Neuronal stem cell (in vitro differentiated cells): Measurements from ENCODE around the gene ENOPH1.

ENCODE experiments used
- DNase-seq: peaks from one replicate; pipeline ENCODE4 v3.0.0-alpha.2; 2013; ENCODE audit warnings: low spot score
- H2AFZ ChIP-seq: one replicate; pipeline ENCODE4 v1.6.1; 2013; ENCODE audit warnings: mild to moderate bottlenecking, low read length, inconsistent platforms
- H2AK5ac ChIP-seq: 2 replicates; pipeline ENCODE4 v1.6.1; 2013; ENCODE audit warnings: low read depth, mild to moderate bottlenecking, inconsistent platforms, low read length, moderate library complexity, mixed read lengths
- H2BK120ac ChIP-seq: 2 replicates; pipeline ENCODE4 v1.6.1; 2013; ENCODE audit warnings: low read depth, mild to moderate bottlenecking, inconsistent platforms, low read length, moderate library complexity, mixed read lengths
- H2BK12ac ChIP-seq: one replicate; pipeline ENCODE4 v1.6.1; 2013; ENCODE audit warnings: low read length, inconsistent platforms
- H2BK15ac ChIP-seq: 2 replicates; pipeline ENCODE4 v1.6.1; 2013; ENCODE audit warnings: mild to moderate bottlenecking, low read length, inconsistent platforms, mixed read lengths
- H2BK5ac ChIP-seq: one replicate; pipeline ENCODE4 v1.6.1; 2013; ENCODE audit warnings: inconsistent platforms, mild to moderate bottlenecking, low read length, moderate library complexity
- H3K14ac ChIP-seq: one replicate; pipeline ENCODE4 v1.6.1; 2013; ENCODE audit warnings: low read length, inconsistent platforms
- H3K18ac ChIP-seq: 2 replicates; pipeline ENCODE4 v1.6.1; 2013; ENCODE audit warnings: low read length, inconsistent platforms
- H3K23ac ChIP-seq: 2 replicates; pipeline ENCODE4 v1.6.1; 2013; ENCODE audit warnings: low read depth, mild to moderate bottlenecking, mixed read lengths, low read length, inconsistent platforms; ENCODE audit not compliant: poor library complexity
- H3K27ac ChIP-seq: replicated peaks from 3 replicates; pipeline ENCODE4 v1.5.1; 2013; ENCODE audit warnings: low read length, inconsistent platforms
- H3K27me3 ChIP-seq, 3 experiments: 2 replicates each; pipeline ENCODE4 v1.6.1; 2013; ENCODE audit warnings: low read length in 3 of 3, mild to moderate bottlenecking in 2 of 3, inconsistent platforms in 1 of 3, low read depth in 1 of 3, mixed read lengths in 1 of 3, moderate library complexity in 1 of 3; ENCODE audit not compliant: control insufficient read depth in 3 of 3, insufficient read depth in 3 of 3
- H3K36me3 ChIP-seq, 2 donors: replicated peaks in 1 of 2; 2 replicates each; pipeline ENCODE4 v1.6.1; 2013; ENCODE audit warnings: low read length in 2 of 2; ENCODE audit not compliant: control insufficient read depth in 2 of 2, insufficient read depth in 2 of 2
- H3K4ac ChIP-seq: 2 replicates; pipeline ENCODE4 v1.6.1; 2013; ENCODE audit warnings: inconsistent platforms, mild to moderate bottlenecking, low read length, moderate library complexity
- H3K4me1 ChIP-seq, 2 donors: 1 replicate in 1 of 2; 2 replicates in 1 of 2; pipeline ENCODE4 v1.6.1; 2013; ENCODE audit warnings: low read length in 2 of 2, low read depth in 1 of 2; ENCODE audit not compliant: control insufficient read depth in 2 of 2, insufficient read depth in 1 of 2
- H3K4me2 ChIP-seq: one replicate; pipeline ENCODE4 v1.6.1; 2013; ENCODE audit warnings: mild to moderate bottlenecking, low read length, inconsistent platforms; ENCODE audit not compliant: insufficient read depth, poor library complexity, severe bottlenecking
- H3K4me3 ChIP-seq, 2 donors: 2 replicates each; pipeline ENCODE4 v1.5.1; 2013; ENCODE audit warnings: low read length in 2 of 2, mild to moderate bottlenecking in 2 of 2, inconsistent platforms in 1 of 2, moderate library complexity in 1 of 2
- H3K79me1 ChIP-seq: one replicate; pipeline ENCODE4 v1.6.1; 2013; ENCODE audit warnings: low read depth, mild to moderate bottlenecking, inconsistent platforms, low read length, moderate library complexity
- H3K9ac ChIP-seq: one replicate; pipeline ENCODE4 v1.6.1; 2013; ENCODE audit warnings: mild to moderate bottlenecking, low read depth, low read length, inconsistent platforms; ENCODE audit not compliant: poor library complexity
- H3K9me3 ChIP-seq, 2 donors: replicated peaks in 1 of 2; 2 replicates each; pipeline versions ENCODE3 to v1.6.1; 2013; ENCODE audit warnings: low read length in 2 of 2, mild to moderate bottlenecking in 2 of 2, inconsistent platforms in 1 of 2, low read depth in 1 of 2, mixed read lengths in 1 of 2, moderate library complexity in 1 of 2; ENCODE audit not compliant: control insufficient read depth in 2 of 2, insufficient read depth in 1 of 2
- H4K8ac ChIP-seq: one replicate; pipeline ENCODE4 v1.6.1; 2013; ENCODE audit warnings: low read depth, mild to moderate bottlenecking, inconsistent platforms, low read length, moderate library complexity
- H4K91ac ChIP-seq: one replicate; pipeline ENCODE4 v1.6.1; 2013; ENCODE audit warnings: low read length, low read depth, mild to moderate bottlenecking, inconsistent platforms; ENCODE audit not compliant: poor library complexity
- WGBS, 2 donors: extraction: QIAGEN DNeasy Blood & Tissue Kit; methylation state at CpG; one replicate each; pipeline ENCODE4 v1.1.7; 2013; ENCODE audit warnings: missing lambda C conversion rate in 2 of 2, mixed read lengths in 1 of 2; ENCODE audit not compliant: insufficient read length in 2 of 2, insufficient replicate concordance in 1 of 2; ENCODE audit errors: extremely low coverage in 2 of 2; 5-methylcytosine and 5-hydroxymethylcytosine counted together

Gene ENOPH1

DNA sequence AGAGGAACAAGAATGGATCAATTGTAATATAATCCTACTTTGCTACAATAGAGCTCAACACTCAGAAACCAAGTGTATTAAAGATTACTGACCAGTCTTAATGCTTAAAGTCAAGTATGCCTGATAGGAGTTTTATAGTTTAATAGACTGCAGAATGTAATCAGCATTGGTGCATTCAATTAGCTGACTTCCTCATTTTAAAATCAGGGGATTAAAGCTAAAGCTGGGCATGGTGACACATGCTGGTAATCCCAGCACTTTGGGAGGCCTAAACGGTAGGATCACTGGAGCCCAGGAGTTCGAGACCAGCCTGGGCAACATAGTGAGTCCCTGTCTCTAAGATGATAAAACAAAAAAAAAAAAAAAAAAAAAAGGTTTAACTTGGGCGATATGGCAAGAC, 10.9 kb upstream of the ENOPH1 start:
- DNase-seq: no peak

DNA sequence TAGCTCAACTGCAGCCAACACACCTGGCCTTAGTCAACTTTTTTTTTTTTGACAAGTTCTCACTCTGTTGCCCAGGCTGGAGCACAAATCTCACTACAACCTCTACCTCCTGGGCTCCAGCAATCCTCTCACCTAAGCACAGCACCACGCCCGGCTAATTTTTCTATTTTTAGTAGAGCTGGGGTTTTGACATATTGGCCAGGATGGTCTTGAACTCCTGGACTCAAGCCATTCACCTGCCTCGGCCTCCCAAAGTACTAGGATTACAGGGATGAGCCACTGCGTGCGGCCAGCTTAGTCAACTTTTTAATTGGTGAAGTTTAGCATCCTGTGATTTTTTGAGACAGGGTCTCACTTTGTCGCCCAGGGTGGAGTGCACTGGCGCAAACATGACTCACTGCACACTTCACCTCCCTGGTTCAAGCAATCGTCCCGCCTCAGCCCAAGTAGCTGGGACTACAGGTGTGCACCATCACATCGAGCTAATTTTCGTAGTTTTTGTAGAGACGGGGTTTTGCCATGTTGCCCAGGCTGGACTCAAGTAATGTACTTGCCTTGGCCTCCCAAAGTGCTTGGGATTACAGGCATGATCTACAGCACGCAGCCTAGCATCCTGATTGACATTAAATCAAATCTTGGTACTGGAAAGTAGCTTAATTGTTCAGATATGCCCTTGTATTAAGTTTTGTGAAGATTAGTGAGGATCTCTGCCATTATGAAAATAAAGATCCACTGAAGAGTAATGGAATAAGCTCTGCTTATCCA, 8.4 kb upstream of the ENOPH1 start:
- peaks cover 0 to 4% (median 3%) of the 10 kb centered on the region in 3 experiments for H3K27me3 ChIP-seq
- H3K4me3 ChIP-seq: no peak overlapping the region
- H3K9me3 ChIP-seq: no peaks in the 10 kb centered on the region
- WGBS, 2 donors: no CpG with 5 or more reads among the region's 13 CpGs
- H3K79me1 ChIP-seq: no peaks in the 10 kb centered on the region
- no peak overlapping the region for H3K27ac ChIP-seq
- no peak overlapping the region for H3K23ac ChIP-seq
- H2AFZ ChIP-seq: no peak overlapping the region
- H2BK15ac ChIP-seq: no peak overlapping the region
- H4K91ac ChIP-seq: no peak overlapping the region
- H3K4me1 ChIP-seq: peaks cover 5 to 7% of the 10 kb centered on the region in 2 donors
- H3K14ac ChIP-seq: no peak overlapping the region
- no peak overlapping the region for H2BK120ac ChIP-seq
- no peak overlapping the region for H2BK12ac ChIP-seq
- no peak for DNase-seq
- H2AK5ac ChIP-seq: no peak overlapping the region
- H3K9ac ChIP-seq: no peak overlapping the region
- no peak overlapping the region for H3K18ac ChIP-seq
- H3K36me3 ChIP-seq: peaks cover 12 to 45% of the 10 kb centered on the region in 2 donors
- no peak overlapping the region for H3K4me2 ChIP-seq
- no peak overlapping the region for H4K8ac ChIP-seq
- no peak overlapping the region for H3K4ac ChIP-seq
- no peak overlapping the region for H2BK5ac ChIP-seq

More for the DNA sequence above, 10.9 kb upstream of the ENOPH1 start:
- Histone ChIP-seq H2AK5ac (no peak overlapping the region), H3K4me2 (no peak overlapping the region), H3K36me3 (peaks cover 4 to 20% of the 10 kb centered on the region in 2 donors), H3K27me3 (peaks cover 2 to 7% (median 3%) of the 10 kb centered on the region in 3 experiments), H3K9me3 (peaks cover 0 to 3% of the 10 kb centered on the region in 2 donors), H3K9ac (no peak overlapping the region), H3K4me1 (no peaks in the 10 kb centered on the region), H2AFZ (no peak overlapping the region), H4K8ac (no peak overlapping the region), H2BK15ac (no peak overlapping the region), H2BK12ac (no peak overlapping the region), H3K18ac (no peak overlapping the region), H3K79me1 (no peaks in the 10 kb centered on the region), H3K23ac (no peak overlapping the region), H3K4ac (no peak overlapping the region), H2BK5ac (no peak overlapping the region), H3K27ac (no peak overlapping the region), H4K91ac (no peak overlapping the region), H3K14ac (no peak overlapping the region), H2BK120ac (no peak overlapping the region), H3K4me3 (no peak overlapping the region)
- WGBS, 2 donors: no CpG with 5 or more reads among the region's 3 CpGs

DNA sequence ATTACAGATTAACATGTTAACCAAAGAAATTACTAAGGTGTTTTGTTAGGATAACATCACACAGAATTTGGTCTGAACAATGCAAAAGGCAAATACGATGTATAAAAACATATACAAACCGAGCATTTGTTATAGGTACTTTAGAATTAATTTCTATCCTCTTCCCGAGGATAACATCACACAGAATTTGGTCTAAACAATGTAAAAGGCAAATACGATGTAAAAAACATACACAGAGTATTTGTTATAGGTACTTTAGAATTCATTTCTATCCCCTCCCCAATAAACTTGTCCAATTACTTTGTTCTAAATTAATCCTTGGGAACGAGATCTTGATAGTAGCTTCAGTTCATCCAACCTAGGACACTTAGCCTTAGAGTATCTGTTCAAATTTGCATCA, 7.8 kb upstream of the ENOPH1 start:
- Histone ChIP-seq H2BK120ac (no peak overlapping the region), H4K8ac (no peak overlapping the region), H4K91ac (no peak overlapping the region), H2BK5ac (no peak overlapping the region), H3K23ac (no peak overlapping the region), H3K79me1 (peaks cover under 1% of the 10 kb centered on the region), H3K9ac (no peak overlapping the region), H2BK15ac (no peak overlapping the region), H3K18ac (no peak overlapping the region), H3K4me1 (peaks cover 6 to 8% of the 10 kb centered on the region in 2 donors), H2AFZ (no peak overlapping the region), H3K27ac (no peak overlapping the region), H2BK12ac (no peak overlapping the region), H2AK5ac (no peak overlapping the region), H3K4me2 (no peak overlapping the region), H3K14ac (no peak overlapping the region), H3K36me3 (peaks cover 13 to 52% of the 10 kb centered on the region in 2 donors), H3K27me3 (peaks cover 0 to 1% (median under 1%) of the 10 kb centered on the region in 3 experiments), H3K9me3 (no peaks in the 10 kb centered on the region), H3K4ac (no peak overlapping the region), H3K4me3 (no peak overlapping the region)
- no CpG with 5 or more reads among the region's 5 CpGs for WGBS, 2 donors
- DNase-seq: no peak

DNA sequence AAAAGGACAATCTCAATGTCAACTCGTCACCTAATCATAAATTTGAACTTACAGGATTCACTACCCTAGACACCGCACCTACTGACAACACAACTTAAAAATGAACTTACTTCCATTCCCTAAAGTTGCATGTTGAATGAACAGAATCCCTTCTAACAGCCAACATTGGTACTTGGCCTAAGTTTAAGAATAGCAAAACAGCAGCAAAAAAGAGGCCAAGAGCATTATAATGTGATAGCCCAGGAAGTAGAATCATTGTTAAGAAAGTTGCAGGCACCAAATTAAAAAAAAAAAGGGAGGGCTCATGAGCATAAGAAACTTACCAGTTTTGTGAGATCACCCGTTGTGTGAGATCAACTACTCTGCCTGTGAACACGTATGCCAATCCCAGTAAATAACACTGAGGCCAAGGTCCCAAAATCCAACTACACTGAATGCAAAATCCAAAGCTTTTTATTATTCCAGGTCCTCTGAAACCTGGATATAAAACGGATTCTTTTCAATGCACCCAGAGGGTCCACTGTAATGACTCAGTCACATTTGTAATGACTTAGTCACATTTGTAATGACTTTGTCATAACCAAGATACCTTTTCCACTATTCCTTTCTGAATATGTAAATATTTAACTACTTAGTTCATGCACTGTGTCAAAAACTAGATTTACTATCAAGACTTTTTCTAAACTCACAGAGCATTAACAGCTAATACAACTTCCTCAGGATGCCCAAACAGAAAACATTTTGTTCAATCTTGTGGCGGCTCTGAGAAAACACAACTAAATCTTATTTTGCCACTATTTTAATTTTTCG, 6.9 kb upstream of the ENOPH1 start:
- H3K27ac ChIP-seq: no peak overlapping the region
- peaks cover 15 to 60% of the 10 kb centered on the region in 2 donors for H3K36me3 ChIP-seq
- H3K4me2 ChIP-seq: no peak overlapping the region
- no peak overlapping the region for H3K4me3 ChIP-seq
- H2AK5ac ChIP-seq: no peak overlapping the region
- H4K91ac ChIP-seq: no peak overlapping the region
- no peak overlapping the region for H3K18ac ChIP-seq
- H3K9me3 ChIP-seq: no peaks in the 10 kb centered on the region
- H3K9ac ChIP-seq: no peak overlapping the region
- no peak overlapping the region for H4K8ac ChIP-seq
- no peak overlapping the region for H2BK15ac ChIP-seq
- H3K79me1 ChIP-seq: peaks cover 2% of the 10 kb centered on the region
- H2BK120ac ChIP-seq: no peak overlapping the region
- no peak overlapping the region for H3K4ac ChIP-seq
- peaks cover 6 to 8% of the 10 kb centered on the region in 2 donors for H3K4me1 ChIP-seq
- DNase-seq: no peak
- no peaks in the 10 kb centered on the region for H3K27me3 ChIP-seq
- no peak overlapping the region for H2BK5ac ChIP-seq
- H3K23ac ChIP-seq: no peak overlapping the region
- WGBS, 2 donors: 100% methylated on average over 1 of the region's 7 CpGs; no CpG with 5 or more reads in 1 of the 2 donors
- no peak overlapping the region for H2AFZ ChIP-seq
- no peak overlapping the region for H3K14ac ChIP-seq
- no peak overlapping the region for H2BK12ac ChIP-seq
